ENCODE results near the gene CNTFR. TPM values are rescaled to one million over a fixed set of nuclear protein-coding genes. Genes with fewer than 3 reads are reported as not detected.

CNTFR gene
- total RNA-seq, 2 donors from 2014 or later: 1.6 to 16.8 TPM

DNA sequence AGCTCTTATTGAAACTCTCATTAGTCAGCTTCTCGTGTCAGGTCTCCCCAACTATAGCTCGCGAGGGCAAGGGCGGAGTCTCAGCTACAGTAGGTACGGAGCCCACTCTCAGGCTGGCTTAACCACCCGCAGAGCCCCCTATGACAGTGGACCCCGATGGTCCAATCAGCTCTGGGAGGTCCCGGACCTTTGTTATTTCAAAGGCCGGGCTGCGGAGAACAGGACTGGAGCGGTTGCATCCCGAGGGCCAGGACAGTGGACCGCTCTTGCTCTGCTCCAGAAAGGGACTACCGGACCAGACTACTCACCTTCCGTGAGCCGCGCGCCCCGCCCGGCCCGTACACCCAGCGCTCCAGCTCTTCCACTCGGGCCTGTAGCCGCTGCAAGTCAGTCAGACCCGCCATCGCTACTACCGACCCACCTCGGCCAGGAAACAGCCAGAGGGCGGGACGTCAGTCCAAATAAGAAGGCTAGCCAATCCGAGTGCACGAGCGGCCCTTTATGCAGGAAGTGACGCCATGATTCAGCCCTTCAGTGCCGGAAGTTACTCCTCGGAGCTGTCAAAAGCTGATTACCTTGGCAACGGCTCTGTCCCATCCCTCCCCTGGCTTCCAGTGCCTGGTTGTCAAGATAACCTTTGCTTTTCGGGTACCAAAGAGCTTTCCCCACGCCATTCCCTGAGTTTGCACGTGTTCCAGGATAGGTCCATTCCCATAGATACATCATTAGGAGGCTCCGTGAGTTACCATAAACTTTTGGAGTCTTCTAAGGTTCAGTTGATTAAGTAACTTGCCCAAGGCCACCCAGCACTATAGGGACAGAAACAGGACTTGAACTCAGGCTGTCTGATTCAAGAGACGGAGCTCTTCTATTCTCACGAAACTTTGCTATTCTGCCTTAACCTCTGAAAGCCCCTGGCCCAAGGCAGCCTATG is 30.8 kb upstream of the CNTFR start, which contains the start of gene DCTN3:
DCTN3 (minus strand) TSS at position 435 of the 934 bp plus-strand sequence; CDS start at position 404, 31 bp downstream.
- Histone ChIP-seq H3K4me3 (peak within 1 kb of the TSS; percentile 56 to 84), H3K9me3 (no peaks in the 10 kb centered on the region), H3K36me3 (replicated peaks in 1 of 2; ENCODE audit: insufficient read depth in 1 of 2, low read depth in 2 of 2) (peaks cover 5 to 12% of the 10 kb centered on the region in 2 donors), H3K27ac (peak within 1 kb of the TSS in 3 of 4 donors; percentile 6 to 53 (median 43)), H3K4me1 (peaks cover 17% of the 10 kb centered on the region), H3K27me3 (peaks cover 0 to 17% of the 10 kb centered on the region in 2 donors)
- TF ChIP-seq, protein P1, sequence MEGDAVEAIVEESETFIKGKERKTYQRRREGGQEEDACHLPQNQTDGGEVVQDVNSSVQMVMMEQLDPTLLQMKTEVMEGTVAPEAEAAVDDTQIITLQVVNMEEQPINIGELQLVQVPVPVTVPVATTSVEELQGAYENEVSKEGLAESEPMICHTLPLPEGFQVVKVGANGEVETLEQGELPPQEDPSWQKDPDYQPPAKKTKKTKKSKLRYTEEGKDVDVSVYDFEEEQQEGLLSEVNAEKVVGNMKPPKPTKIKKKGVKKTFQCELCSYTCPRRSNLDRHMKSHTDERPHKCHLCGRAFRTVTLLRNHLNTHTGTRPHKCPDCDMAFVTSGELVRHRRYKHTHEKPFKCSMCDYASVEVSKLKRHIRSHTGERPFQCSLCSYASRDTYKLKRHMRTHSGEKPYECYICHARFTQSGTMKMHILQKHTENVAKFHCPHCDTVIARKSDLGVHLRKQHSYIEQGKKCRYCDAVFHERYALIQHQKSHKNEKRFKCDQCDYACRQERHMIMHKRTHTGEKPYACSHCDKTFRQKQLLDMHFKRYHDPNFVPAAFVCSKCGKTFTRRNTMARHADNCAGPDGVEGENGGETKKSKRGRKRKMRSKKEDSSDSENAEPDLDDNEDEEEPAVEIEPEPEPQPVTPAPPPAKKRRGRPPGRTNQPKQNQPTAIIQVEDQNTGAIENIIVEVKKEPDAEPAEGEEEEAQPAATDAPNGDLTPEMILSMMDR (IDR thresholded peaks at IDR 0.05): peak in 1 of 7 experiments; percentile 8
- TF ChIP-seq POLR2A (IDR thresholded peaks at IDR 0.05): peak in 2 of 3 donors; percentile 75 to 78
- intact Hi-C loops (cut with DNase I): no loop called here
- 3 to 11% methylated on average over 12 to 43 of the region's 43 CpGs for WGBS, 2 donors
- DNase-seq (peak; percentile 93 to 97 (median 95)), ATAC-seq (peak; percentile 100)

DNA sequence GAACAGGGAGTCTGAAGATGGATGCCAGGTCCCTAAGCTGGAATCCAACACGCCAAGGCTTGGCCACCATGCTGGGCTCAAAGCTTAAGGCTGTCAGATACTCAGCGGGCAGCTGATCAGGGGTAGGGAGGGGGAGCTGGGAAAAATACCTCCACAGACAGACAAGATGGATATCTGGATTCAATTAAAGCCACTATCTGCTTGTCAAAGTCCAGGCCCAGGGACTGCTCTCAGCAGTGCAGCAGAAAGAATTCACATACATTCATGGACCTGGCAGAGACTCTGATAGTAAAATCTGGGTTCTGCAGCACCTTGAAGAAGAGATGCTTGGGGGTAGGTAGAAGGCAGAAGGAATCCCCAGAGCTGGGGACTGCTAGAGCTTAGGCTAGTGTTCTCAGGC is 25.6 kb upstream of the CNTFR start:
- no peak for ATAC-seq
- peaks cover 5 to 12% of the 10 kb centered on the region in 2 donors for H3K36me3 ChIP-seq (replicated peaks in 1 of 2; ENCODE audit: insufficient read depth in 1 of 2, low read depth in 2 of 2)
- no peak overlapping the region for H3K27ac ChIP-seq
- H3K4me1 ChIP-seq: peaks cover 35% of the 10 kb centered on the region
- H3K9me3 ChIP-seq: no peaks in the 10 kb centered on the region
- no peak overlapping the region for H3K4me3 ChIP-seq
- TF ChIP-seq, protein P1 (IDR thresholded peaks at IDR 0.05): no peak
- no peak for TF ChIP-seq POLR2A (IDR thresholded peaks at IDR 0.05)
- intact Hi-C loops (cut with DNase I): no loop called here
- DNase-seq: no peak
- H3K27me3 ChIP-seq: no peaks in the 10 kb centered on the region
- WGBS, 2 donors: 86 to 97% methylated on average over 2 of the region's 2 CpGs

DNA sequence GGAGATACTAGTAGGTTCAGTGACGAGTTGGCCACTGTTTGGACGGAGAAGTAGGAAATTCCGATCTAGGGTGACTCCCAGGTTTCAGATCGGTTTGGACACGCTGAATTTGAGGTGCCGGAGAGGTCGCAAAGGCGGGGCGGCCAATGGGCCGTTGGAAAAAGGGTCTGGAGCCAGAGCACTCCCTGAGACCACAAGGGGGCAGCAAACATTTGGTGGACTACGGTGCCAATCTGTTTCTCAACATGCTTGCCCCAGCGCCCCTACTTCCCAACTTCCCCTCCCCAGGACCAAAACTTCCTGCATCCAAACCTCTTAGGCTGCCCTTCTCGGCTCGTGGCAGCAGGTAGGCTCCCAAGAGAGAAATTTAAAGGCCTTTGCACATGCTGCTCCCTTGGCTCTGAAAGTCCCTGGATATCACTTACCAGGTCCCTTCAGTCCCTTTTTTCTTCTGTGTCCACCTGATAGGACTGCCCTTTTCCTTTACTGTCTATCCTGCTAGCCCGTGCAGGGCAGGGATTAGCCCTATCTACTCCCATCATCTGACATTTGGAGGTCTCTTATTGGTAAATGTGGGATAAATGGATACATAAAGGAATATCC is 23.4 kb upstream of the CNTFR start:
- no peaks in the 10 kb centered on the region for H3K9me3 ChIP-seq
- WGBS, 2 donors: 1 to 2% methylated on average over 15 of the region's 15 CpGs
- H3K36me3 ChIP-seq (replicated peaks in 1 of 2; ENCODE audit: insufficient read depth in 1 of 2, low read depth in 2 of 2): peaks cover 5 to 12% of the 10 kb centered on the region in 2 donors
- ATAC-seq: peak; percentile 70
- TF ChIP-seq, protein P1 (IDR thresholded peaks at IDR 0.05): peak; percentile 75 to 87 (median 83)
- TF ChIP-seq POLR2A (IDR thresholded peaks at IDR 0.05): no peak
- H3K4me1 ChIP-seq: peaks cover 24% of the 10 kb centered on the region
- H3K27ac ChIP-seq: peak overlapping the region in 2 of 4 donors; percentile 55 to 75
- intact Hi-C loops (cut with DNase I): no loop called here
- H3K4me3 ChIP-seq: peak overlapping the region in 1 of 2 donors; percentile 37
- H3K27me3 ChIP-seq: no peaks in the 10 kb centered on the region
- peak; percentile 77 to 82 (median 81) for DNase-seq

DNA sequence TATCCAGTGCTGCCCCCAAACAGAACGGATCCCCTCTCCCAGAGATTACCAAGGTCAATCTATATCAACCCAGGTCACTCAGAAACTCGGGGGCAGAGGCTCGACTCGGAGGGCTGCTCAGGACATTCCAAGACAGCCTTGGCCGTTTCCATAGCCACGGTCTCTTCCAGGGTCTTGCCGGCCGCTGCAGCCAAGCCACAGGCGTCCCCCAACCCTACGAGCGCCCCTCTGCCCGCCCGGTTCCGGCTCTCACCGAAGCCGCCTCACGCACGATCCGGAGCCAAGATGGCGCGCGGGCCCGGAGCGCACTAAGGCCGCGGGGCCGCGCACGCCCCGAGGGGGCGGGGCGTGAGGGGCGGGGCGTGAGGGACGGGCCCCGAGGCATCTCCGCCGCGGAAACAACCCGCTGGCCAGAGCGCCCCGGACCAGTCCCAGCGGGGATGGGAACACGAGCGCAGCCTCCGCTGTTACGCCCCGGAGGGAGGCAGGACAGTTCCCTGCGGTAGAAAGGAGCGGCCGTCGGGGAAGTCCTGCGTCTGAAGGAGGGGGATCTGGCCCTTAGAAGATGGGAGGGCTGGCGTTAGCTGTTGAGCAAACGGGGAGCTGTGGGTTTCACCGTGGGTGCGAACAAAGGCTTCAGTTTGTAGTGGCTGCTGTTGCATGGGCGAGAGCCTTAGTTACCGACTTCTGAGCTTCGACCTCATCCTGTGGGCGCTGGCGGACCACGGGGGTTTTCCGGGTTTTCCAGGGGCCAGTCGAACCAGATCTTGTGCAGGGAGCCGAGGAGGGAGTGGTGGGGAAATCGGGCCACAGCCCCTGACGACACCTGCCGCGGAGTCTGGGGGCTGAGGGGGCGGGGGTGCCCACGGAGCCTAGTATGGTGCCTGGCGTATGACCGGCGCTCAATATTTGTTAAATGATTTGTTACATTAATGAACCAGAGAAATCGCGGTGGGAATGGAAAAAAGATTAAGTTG is 22.6 kb upstream of the CNTFR start, which contains the start of gene RPP25L:
RPP25L (minus strand) TSS at position 287 of the 977 bp plus-strand sequence. CDS start 801 bp downstream, outside the sequence.
- intact Hi-C loops (cut with DNase I): no loop called here
- peak; percentile 72 to 84 (median 75) for TF ChIP-seq POLR2A (IDR thresholded peaks at IDR 0.05)
- TF ChIP-seq, protein P1 (IDR thresholded peaks at IDR 0.05): no peak

More for the DNA sequence above, 22.6 kb upstream of the CNTFR start, which contains the start of gene RPP25L:
- Histone ChIP-seq H3K9me3 (no peaks in the 10 kb centered on the region), H3K36me3 (replicated peaks in 1 of 2; ENCODE audit: insufficient read depth in 1 of 2, low read depth in 2 of 2) (peaks cover 0 to 6% of the 10 kb centered on the region in 2 donors), H3K4me1 (peaks cover 24% of the 10 kb centered on the region), H3K4me3 (peak within 1 kb of the TSS; percentile 37 to 57), H3K27me3 (no peaks in the 10 kb centered on the region), H3K27ac (peak within 1 kb of the TSS; percentile 55 to 75 (median 62))
- DNase-seq (peak; percentile 79 to 92 (median 88)), ATAC-seq (peak; percentile 97)
- WGBS, 2 donors: 0% methylated on average over 27 to 77 of the region's 77 CpGs

Data from body of pancreas (tissue), 4 donors.